PC-3 (cell line): ENCODE measurements around the gene CENPF. TPM values are rescaled to one million over a fixed set of nuclear protein-coding genes. Genes with fewer than 3 reads are reported as not detected.
A peak's percentile ranks its signal among the peaks of the same experiment; 100 is the strongest.

Experiments used
- ATAC-seq: fragments of 200-7000 bp; cut with Tn5 transposase; 2 replicates; pipeline ENCODE4 v1.9.1; 2020; ENCODE audit warnings: mild to moderate bottlenecking, moderate library complexity
- BruUV-seq: library from RNA; stranded (reverse); fragments of 400-500 nt; replicated peaks from 2 replicates; lab custom pipeline; 2021; lab: Mats Ljungman, UMichigan
- CTCF ChIA-PET: fragments of 300-600 bp; sonication (Branson Sonifier 250); formaldehyde crosslinking; loops from one replicate; lab custom pipeline; 2022; ENCODE audit warnings: antibody characterized with exemption; lab: Charles Lee
- POLR2A ChIA-PET: fragments of 300-600 bp; sonication (Branson Sonifier 250); formaldehyde crosslinking; loops from one replicate; lab custom pipeline; 2022; ENCODE audit warnings: antibody characterized with exemption; ENCODE audit not compliant: unreplicated experiment; lab: Charles Lee
- DNase-seq: peaks from one replicate; pipeline ENCODE4 v3.0.0-alpha.2; 2015
- H2AFZ ChIP-seq: fragments of 300-600 bp; sonication (generic); 2 replicates; pipeline ENCODE4 v1.6.0; 2016; ENCODE audit warnings: antibody characterized with exemption, low read length
- H3F3A ChIP-seq: fragments of 300-600 bp; sonication (generic); one replicate; pipeline ENCODE4 v1.6.0; 2017; ENCODE audit warnings: antibody characterized with exemption, low read length, control low read depth, mild to moderate bottlenecking; ENCODE audit not compliant: unreplicated experiment
- H3K27ac ChIP-seq: fragments of 300-600 bp; sonication (generic); 2 replicates; pipeline ENCODE4 v1.5.1; 2016; ENCODE audit warnings: mild to moderate bottlenecking, low read length
- H3K27me3 ChIP-seq: fragments of 300-600 bp; sonication (generic); 2 replicates; pipeline ENCODE4 v1.6.1; 2016; ENCODE audit warnings: low read length, mixed read lengths
- H3K36me3 ChIP-seq: fragments of 300-600 bp; sonication (generic); 2 replicates; pipeline ENCODE4 v1.6.1; 2016; ENCODE audit warnings: low read depth, mixed run types, low read length, mixed read lengths
- H3K4me1 ChIP-seq: fragments of 300-600 bp; sonication (generic); 2 replicates; pipeline ENCODE4 v1.5.1; 2016; ENCODE audit warnings: low read length; ENCODE audit not compliant: insufficient read depth
- H3K4me2 ChIP-seq: fragments of 300-600 bp; sonication (generic); 2 replicates; pipeline ENCODE4 v1.6.0; 2016; ENCODE audit warnings: low read length
- H3K4me3 ChIP-seq: fragments of 300-600 bp; sonication (generic); 2 replicates; pipeline ENCODE4 v1.5.1; 2016; ENCODE audit warnings: mild to moderate bottlenecking, low read length, mixed read lengths
- H3K79me2 ChIP-seq: fragments of 300-600 bp; sonication (generic); 2 replicates; pipeline ENCODE4 v1.6.1; 2017; ENCODE audit warnings: low read length, mixed read lengths
- H3K9ac ChIP-seq: fragments of 300-600 bp; sonication (generic); 2 replicates; pipeline ENCODE4 v1.6.0; 2016; ENCODE audit warnings: mild to moderate bottlenecking, low read length
- H3K9me2 ChIP-seq: fragments of 300-600 bp; sonication (generic); replicated peaks from 2 replicates; pipeline ENCODE4 v1.6.1; 2016; ENCODE audit warnings: mixed run types, low read length, mixed read lengths
- H3K9me3 ChIP-seq: fragments of 300-600 bp; sonication (generic); 2 replicates; pipeline ENCODE4 v1.6.1; 2016; ENCODE audit warnings: low read length, mixed read lengths
- H4K20me1 ChIP-seq: fragments of 300-600 bp; sonication (generic); 2 replicates; pipeline ENCODE4 v1.6.1; 2016; ENCODE audit warnings: low read length, mixed read lengths
- CTCF ChIP-seq: fragments of 300-600 bp; sonication (generic); conservative IDR thresholded peaks from 2 replicates; pipeline ENCODE4 v1.5.1; 2017; ENCODE audit warnings: antibody characterized with exemption, low read depth, mild to moderate bottlenecking, low read length
- EZH2 ChIP-seq: fragments of 300-600 bp; sonication (generic); IDR thresholded peaks from one replicate; pipeline ENCODE4 v1.6.1; 2017; ENCODE audit warnings: antibody characterized with exemption, mild to moderate bottlenecking, low read length; ENCODE audit not compliant: unreplicated experiment
- EZH2phosphoT487 ChIP-seq: fragments of 300-600 bp; sonication (generic); IDR thresholded peaks from 2 replicates; pipeline ENCODE4 v1.6.1; 2018; ENCODE audit warnings: mild to moderate bottlenecking, antibody characterized with exemption, low read length, borderline replicate concordance
- intact Hi-C: fragments of 100-400 bp; cut with micrococcal nuclease; formaldehyde crosslinking; loops from 2 replicates; pipeline ENCODE4 v1.9.0; 2023
- total RNA-seq: library from RNA; depleted of rRNA; stranded (reverse); fragments of >200 nt; gene quantifications from 2 replicates; pipeline ENCODE4 v1.2.3, GENCODE V29; 2014

Gene CENPF
- total RNA-seq, 1 experiment from 2014 or later = 92.6 TPM

GRCh38 chr1:214688891-214689290, 85.9 kb downstream of the CENPF start:
- Histone ChIP-seq H3K9me3 (no peaks in the 10 kb centered on the region), H3K9me2 (no peaks in the 10 kb centered on the region), H3K36me3 (no peaks in the 10 kb centered on the region), H3K27ac (no peak overlapping the region), H3K4me3 (no peak overlapping the region), H3K4me1 (no peaks in the 10 kb centered on the region), H3K27me3 (no peaks in the 10 kb centered on the region), H3F3A (no peaks in the 10 kb centered on the region), H3K4me2 (no peak overlapping the region), H3K79me2 (no peaks in the 10 kb centered on the region), H3K9ac (no peak overlapping the region), H2AFZ (no peak overlapping the region), H4K20me1 (no peaks in the 10 kb centered on the region)
- TF ChIP-seq EZH2phosphoT487 (no peak), EZH2 (no peak), CTCF (no peak)
- BruUV-seq = no TSS peak
- ChIA-PET POLR2A (no interaction called here), CTCF (no interaction called here)
- ATAC-seq (no peak), DNase-seq (no peak)
- intact Hi-C loops = no loop called here

DNA sequence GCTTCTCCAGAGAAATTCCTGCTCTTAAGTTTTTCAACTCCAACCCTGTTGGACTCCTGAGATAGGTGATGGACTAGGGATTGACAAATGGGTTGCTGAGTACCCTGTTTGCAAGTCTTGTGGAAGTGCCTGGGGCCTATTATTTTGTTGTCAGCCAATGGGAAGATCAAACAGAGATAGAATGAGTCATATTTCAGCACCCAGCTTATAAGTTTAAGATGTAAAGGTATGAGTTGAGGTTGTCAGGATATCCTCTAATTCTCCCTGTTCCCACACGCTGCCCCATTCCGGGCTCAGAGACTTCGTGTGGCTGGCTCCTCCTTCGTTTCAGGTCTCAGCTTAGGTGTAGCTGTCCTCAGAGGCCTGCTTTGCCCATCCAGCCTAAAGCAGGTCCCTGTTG, 91.8 kb downstream of the CENPF start:
- TF ChIP-seq EZH2phosphoT487 (no peak), EZH2 (no peak), CTCF (no peak)
- Histone ChIP-seq H3K27ac (no peak overlapping the region), H2AFZ (no peak overlapping the region), H4K20me1 (no peaks in the 10 kb centered on the region), H3K9me2 (no peaks in the 10 kb centered on the region), H3F3A (no peaks in the 10 kb centered on the region), H3K27me3 (no peaks in the 10 kb centered on the region), H3K4me3 (no peak overlapping the region), H3K4me2 (no peak overlapping the region), H3K9ac (no peak overlapping the region), H3K36me3 (no peaks in the 10 kb centered on the region), H3K79me2 (no peaks in the 10 kb centered on the region), H3K4me1 (peaks cover 5% of the 10 kb centered on the region; the same call in 1 of the 2 replicates), H3K9me3 (no peaks in the 10 kb centered on the region)
- BruUV-seq = no TSS peak
- POLR2A ChIA-PET = no interaction called here
- DNase-seq (peak; percentile 37), ATAC-seq (peak; percentile 29; the same call in 1 of the 2 replicates)
- intact Hi-C loops = no loop called here
- CTCF ChIA-PET = no interaction called here

DNA sequence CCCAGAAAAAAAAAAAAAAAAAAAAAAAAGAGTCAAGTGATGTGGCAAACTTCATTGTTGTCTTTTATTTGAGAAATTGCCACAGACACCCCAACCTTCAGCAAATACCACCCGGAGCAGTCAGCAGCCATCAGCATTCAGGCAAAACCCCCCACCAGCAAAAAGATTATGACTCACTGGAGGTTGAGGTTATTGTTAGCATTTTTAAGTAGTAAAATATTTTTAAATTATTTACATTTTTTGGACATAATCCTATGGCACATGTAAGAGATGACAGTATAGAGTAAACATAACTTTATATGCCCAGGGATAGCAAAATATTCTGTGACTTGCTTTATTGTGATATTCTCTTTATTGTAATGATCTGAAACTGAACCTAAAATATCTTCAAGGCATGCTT, 95.6 kb downstream of the CENPF start:
- no peaks in the 10 kb centered on the region for H4K20me1 ChIP-seq
- H3K4me1 ChIP-seq = peaks cover 5% of the 10 kb centered on the region; the same call in 1 of the 2 replicates
- no peaks in the 10 kb centered on the region for H3K9me2 ChIP-seq
- DNase-seq (peak; percentile 55), ATAC-seq (peak; percentile 84)
- intact Hi-C loops = no loop called here
- no peak overlapping the region for H2AFZ ChIP-seq
- H3K9me3 ChIP-seq = no peaks in the 10 kb centered on the region
- H3K27ac ChIP-seq = no peak overlapping the region
- no peaks in the 10 kb centered on the region for H3K79me2 ChIP-seq
- no peak overlapping the region for H3K9ac ChIP-seq
- no peak for TF ChIP-seq EZH2
- TF ChIP-seq CTCF = no peak
- TF ChIP-seq EZH2phosphoT487 = no peak
- no peaks in the 10 kb centered on the region for H3K36me3 ChIP-seq
- no peak overlapping the region for H3K4me2 ChIP-seq
- ChIA-PET CTCF (no interaction called here), POLR2A (no interaction called here)
- H3K4me3 ChIP-seq = no peak overlapping the region
- H3K27me3 ChIP-seq = no peaks in the 10 kb centered on the region
- no TSS peak for BruUV-seq
- H3F3A ChIP-seq = no peaks in the 10 kb centered on the region
